ENCODE data around the gene NF1.

NF1 gene

GRCh38 chr17:31390426-31390747 is 295.6 kb downstream of the NF1 start:
- Histone ChIP-seq H3K4me3 (ENCODE audit: low read depth in 1 of 2, low read length in 2 of 2) (peak overlapping the region in 1 of 2 donors; percentile 55), H3K4me1 (ENCODE audit: control insufficient read depth in 1 of 2, insufficient read depth in 2 of 2, low read length in 2 of 2) (peaks cover 0 to 11% of the 10 kb centered on the region in 2 donors), H3K27ac (ENCODE audit: low read length) (no peak overlapping the region), H3K36me3 (ENCODE audit: control insufficient read depth in 1 of 2, insufficient read depth in 2 of 2, low read length in 2 of 2) (no peaks in the 10 kb centered on the region), H3K27me3 (ENCODE audit: low read depth, low read length) (peaks cover 37% of the 10 kb centered on the region), H3K9me3 (ENCODE audit: control insufficient read depth in 1 of 2, low read length in 2 of 2) (no peaks in the 10 kb centered on the region)

GRCh38 chr17:31390748-31391495 is 296.1 kb downstream of the NF1 start:
- H3K4me3 ChIP-seq (ENCODE audit: low read depth in 1 of 2, low read length in 2 of 2): peak overlapping the region; percentile 21 to 55
- no peaks in the 10 kb centered on the region for H3K9me3 ChIP-seq (ENCODE audit: control insufficient read depth in 1 of 2, low read length in 2 of 2)
- H3K36me3 ChIP-seq (ENCODE audit: control insufficient read depth in 1 of 2, insufficient read depth in 2 of 2, low read length in 2 of 2): no peaks in the 10 kb centered on the region
- H3K27ac ChIP-seq (ENCODE audit: low read length): no peak overlapping the region
- H3K4me1 ChIP-seq (ENCODE audit: control insufficient read depth in 1 of 2, insufficient read depth in 2 of 2, low read length in 2 of 2): peaks cover 0 to 11% of the 10 kb centered on the region in 2 donors
- H3K27me3 ChIP-seq (ENCODE audit: low read depth, low read length): peaks cover 37% of the 10 kb centered on the region

- H3K4me1 ChIP-seq (ENCODE audit: control insufficient read depth in 1 of 2, insufficient read depth in 2 of 2, low read length in 2 of 2): peaks cover 0 to 11% of the 10 kb centered on the region in 2 donors
- H3K4me3 ChIP-seq (ENCODE audit: low read depth in 1 of 2, low read length in 2 of 2): peak within 1 kb of the TSS; percentile 21 to 62
- H3K9me3 ChIP-seq (ENCODE audit: control insufficient read depth in 1 of 2, low read length in 2 of 2): no peaks in the 10 kb centered on the region
- H3K27ac ChIP-seq (ENCODE audit: low read length): no peak within 1 kb of the TSS
- no peaks in the 10 kb centered on the region for H3K36me3 ChIP-seq (ENCODE audit: control insufficient read depth in 1 of 2, insufficient read depth in 2 of 2, low read length in 2 of 2)
- H3K27me3 ChIP-seq (ENCODE audit: low read depth, low read length): peaks cover 37% of the 10 kb centered on the region
These were observed 296.7 kb downstream of the NF1 start, which contains the start of gene RAB11FIP4 for GRCh38 chr17:31391496-31391949. Gene RAB11FIP4, plus strand, starts transcription at chr17:31391675. Its CDS starts 178 bp downstream, at chr17:31391853.

- Histone ChIP-seq H3K4me3 (ENCODE audit: low read depth in 1 of 2, low read length in 2 of 2) (peak overlapping the region in 1 of 2 donors; percentile 62), H3K4me1 (ENCODE audit: control insufficient read depth in 1 of 2, insufficient read depth in 2 of 2, low read length in 2 of 2) (peaks cover 0 to 11% of the 10 kb centered on the region in 2 donors), H3K27ac (ENCODE audit: low read length) (no peak overlapping the region), H3K36me3 (ENCODE audit: control insufficient read depth in 1 of 2, insufficient read depth in 2 of 2, low read length in 2 of 2) (no peaks in the 10 kb centered on the region), H3K9me3 (ENCODE audit: control insufficient read depth in 1 of 2, low read length in 2 of 2) (no peaks in the 10 kb centered on the region), H3K27me3 (ENCODE audit: low read depth, low read length) (peaks cover 37% of the 10 kb centered on the region)
These were observed 297.5 kb downstream of the NF1 start for GRCh38 chr17:31392002-31392855.

GRCh38 chr17:31392856-31393748 is 298.3 kb downstream of the NF1 start:
- Histone ChIP-seq H3K36me3 (ENCODE audit: control insufficient read depth in 1 of 2, insufficient read depth in 2 of 2, low read length in 2 of 2) (no peaks in the 10 kb centered on the region), H3K9me3 (ENCODE audit: control insufficient read depth in 1 of 2, low read length in 2 of 2) (no peaks in the 10 kb centered on the region), H3K4me3 (ENCODE audit: low read depth in 1 of 2, low read length in 2 of 2) (peak overlapping the region in 1 of 2 donors; percentile 62), H3K27ac (ENCODE audit: low read length) (no peak overlapping the region), H3K4me1 (ENCODE audit: control insufficient read depth in 1 of 2, insufficient read depth in 2 of 2, low read length in 2 of 2) (peaks cover 0 to 11% of the 10 kb centered on the region in 2 donors), H3K27me3 (ENCODE audit: low read depth, low read length) (peaks cover 37% of the 10 kb centered on the region)

GRCh38 chr17:31393749-31394146 is 299.0 kb downstream of the NF1 start:
- no peak overlapping the region for H3K27ac ChIP-seq (ENCODE audit: low read length)
- no peak overlapping the region for H3K4me3 ChIP-seq (ENCODE audit: low read depth in 1 of 2, low read length in 2 of 2)
- no peaks in the 10 kb centered on the region for H3K36me3 ChIP-seq (ENCODE audit: control insufficient read depth in 1 of 2, insufficient read depth in 2 of 2, low read length in 2 of 2)
- peaks cover 0 to 11% of the 10 kb centered on the region in 2 donors for H3K4me1 ChIP-seq (ENCODE audit: control insufficient read depth in 1 of 2, insufficient read depth in 2 of 2, low read length in 2 of 2)
- no peaks in the 10 kb centered on the region for H3K9me3 ChIP-seq (ENCODE audit: control insufficient read depth in 1 of 2, low read length in 2 of 2)
- H3K27me3 ChIP-seq (ENCODE audit: low read depth, low read length): peaks cover 37% of the 10 kb centered on the region

GRCh38 chr17:31394544-31394943 is 299.8 kb downstream of the NF1 start:
- Histone ChIP-seq H3K36me3 (ENCODE audit: control insufficient read depth in 1 of 2, insufficient read depth in 2 of 2, low read length in 2 of 2) (no peaks in the 10 kb centered on the region), H3K27me3 (ENCODE audit: low read depth, low read length) (peaks cover 34% of the 10 kb centered on the region), H3K27ac (ENCODE audit: low read length) (no peak overlapping the region), H3K4me3 (ENCODE audit: low read depth in 1 of 2, low read length in 2 of 2) (no peak overlapping the region), H3K4me1 (ENCODE audit: control insufficient read depth in 1 of 2, insufficient read depth in 2 of 2, low read length in 2 of 2) (peaks cover 0 to 11% of the 10 kb centered on the region in 2 donors), H3K9me3 (ENCODE audit: control insufficient read depth in 1 of 2, low read length in 2 of 2) (no peaks in the 10 kb centered on the region)

GRCh38 chr17:31397256-31397939 is 302.6 kb downstream of the NF1 start:
- Histone ChIP-seq H3K4me1 (ENCODE audit: control insufficient read depth in 1 of 2, insufficient read depth in 2 of 2, low read length in 2 of 2) (peaks cover 0 to 6% of the 10 kb centered on the region in 2 donors), H3K4me3 (ENCODE audit: low read depth in 1 of 2, low read length in 2 of 2) (no peak overlapping the region), H3K27ac (ENCODE audit: low read length) (no peak overlapping the region), H3K27me3 (ENCODE audit: low read depth, low read length) (peaks cover 14% of the 10 kb centered on the region), H3K9me3 (ENCODE audit: control insufficient read depth in 1 of 2, low read length in 2 of 2) (no peaks in the 10 kb centered on the region), H3K36me3 (ENCODE audit: control insufficient read depth in 1 of 2, insufficient read depth in 2 of 2, low read length in 2 of 2) (no peaks in the 10 kb centered on the region)

- Histone ChIP-seq H3K36me3 (ENCODE audit: control insufficient read depth in 1 of 2, insufficient read depth in 2 of 2, low read length in 2 of 2) (no peaks in the 10 kb centered on the region), H3K4me1 (ENCODE audit: control insufficient read depth in 1 of 2, insufficient read depth in 2 of 2, low read length in 2 of 2) (no peaks in the 10 kb centered on the region), H3K9me3 (ENCODE audit: control insufficient read depth in 1 of 2, low read length in 2 of 2) (no peaks in the 10 kb centered on the region), H3K27me3 (ENCODE audit: low read depth, low read length) (peaks cover 6% of the 10 kb centered on the region), H3K4me3 (ENCODE audit: low read depth in 1 of 2, low read length in 2 of 2) (no peak overlapping the region), H3K27ac (ENCODE audit: low read length) (no peak overlapping the region)
These were observed 303.9 kb downstream of the NF1 start for GRCh38 chr17:31398381-31399311.
